Tibial artery (tissue), 4 donors: ENCODE results near the gene KSR1.
A peak's percentile ranks its signal among the peaks of the same experiment; 100 is the strongest.
"Not testable (repeated sequence)": the region's sequence is repeated elsewhere in the genome, so short reads cannot be mapped to it uniquely, and the experiment has no call there.

Experiments
- DNase-seq, 2 donors: peaks; one replicate each; pipeline ENCODE4 v3.0.0-alpha.2; 2019
- H3K27ac ChIP-seq, 2 donors: fragments of 200-600 bp; sonication (generic) in 1 of 2; 1 replicate in 1 of 2; 2 replicates in 1 of 2; pipeline ENCODE4 v1.5.1; 2018 to 2019; ENCODE audit warnings: mild to moderate bottlenecking in 1 of 2
- H3K27me3 ChIP-seq, 2 donors: fragments of 200-600 bp; sonication (generic) in 1 of 2; one replicate each; pipeline versions ENCODE4 v1.5.1 to v1.6.0; 2016 to 2019
- H3K36me3 ChIP-seq, 3 donors: fragments of 200-600 bp; sonication (generic) in 2 of 3; one replicate each; pipeline ENCODE4 v1.5.1; 2016 to 2019; ENCODE audit warnings: mild to moderate bottlenecking in 2 of 3
- H3K4me1 ChIP-seq, 4 donors: fragments of 200-600 bp; sonication (generic) in 2 of 4; 1 replicate in 3 of 4; 2 replicates in 1 of 4; pipeline ENCODE4 v1.5.1; 2016 to 2019
- H3K4me3 ChIP-seq, 2 donors: fragments of 200-600 bp; sonication (generic) in 1 of 2; 1 replicate in 1 of 2; 2 replicates in 1 of 2; pipeline ENCODE4 v1.5.1; 2018 to 2019; ENCODE audit warnings: mild to moderate bottlenecking in 2 of 2
- H3K9me3 ChIP-seq, 3 donors: fragments of 200-600 bp; sonication (generic) in 1 of 3; one replicate each; pipeline ENCODE4 v1.5.1; 2016 to 2019
- CTCF ChIP-seq, 2 experiments: fragments of 200-600 bp in 1 of 2; fragments of 450-650 bp in 1 of 2; IDR thresholded peaks; one replicate each; pipeline ENCODE4 v1.5.1; 2017 to 2019; ENCODE audit warnings: antibody characterized with exemption in 2 of 2, mild to moderate bottlenecking in 1 of 2, moderate library complexity in 1 of 2
- intact Hi-C: fragments of 100-400 bp; cut with DNase I; formaldehyde crosslinking; loops from one replicate; pipeline ENCODE4 v1.15.0; 2023; ENCODE audit warnings: low total_unique reads

The KSR1 gene

GRCh38 chr17:27670791-27671590 lies 214.7 kb downstream of the KSR1 start:
- Histone ChIP-seq H3K4me1 (no peaks in the 10 kb centered on the region), H3K4me3 (no peak overlapping the region), H3K27ac (no peak overlapping the region), H3K9me3 (no peaks in the 10 kb centered on the region), H3K27me3 (no peaks in the 10 kb centered on the region), H3K36me3 (no peaks in the 10 kb centered on the region)
- intact Hi-C loops: no loop called here
- no peak for DNase-seq
- TF ChIP-seq CTCF (IDR thresholded peaks at IDR 0.05): no peak

GRCh38 chr17:27671591-27671910 lies 215.3 kb downstream of the KSR1 start:
- no peak for DNase-seq
- H3K9me3 ChIP-seq: no peaks in the 10 kb centered on the region
- no peaks in the 10 kb centered on the region for H3K4me1 ChIP-seq
- no peak overlapping the region for H3K27ac ChIP-seq
- TF ChIP-seq CTCF (IDR thresholded peaks at IDR 0.05): no peak
- no peak overlapping the region for H3K4me3 ChIP-seq
- intact Hi-C loops: no loop called here
- H3K36me3 ChIP-seq: no peaks in the 10 kb centered on the region
- no peaks in the 10 kb centered on the region for H3K27me3 ChIP-seq

- intact Hi-C loops, H3K27ac ChIP-seq, H3K27me3 ChIP-seq, H3K4me3 ChIP-seq, H3K9me3 ChIP-seq, H3K4me1 ChIP-seq, H3K36me3 ChIP-seq: not testable (repeated sequence)
- peak in 1 of 2 donors; percentile 28 for DNase-seq
These were observed 215.8 kb downstream of the KSR1 start for GRCh38 chr17:27671977-27672480.

- no peaks in the 10 kb centered on the region for H3K9me3 ChIP-seq
- H3K36me3 ChIP-seq: no peaks in the 10 kb centered on the region
- no peak overlapping the region for H3K27ac ChIP-seq
- no peak for TF ChIP-seq CTCF (IDR thresholded peaks at IDR 0.05)
- no peaks in the 10 kb centered on the region for H3K4me1 ChIP-seq
- H3K27me3 ChIP-seq: peaks cover 0 to 6% of the 10 kb centered on the region in 2 donors
- no peak overlapping the region for H3K4me3 ChIP-seq
- intact Hi-C loops: no loop called here
- peak in 1 of 2 donors; percentile 54 for DNase-seq
These were observed 218.1 kb downstream of the KSR1 start for GRCh38 chr17:27674335-27674734.
